B cell (primary cell): ENCODE results near the gene NPAS3. TPM values are rescaled to one million over a fixed set of nuclear protein-coding genes. Genes with fewer than 3 reads are reported as not detected.

Experiments used
- ATAC-seq: fragments of 200-7000 bp; cut with Tn5 transposase; one replicate; pipeline ENCODE4 v1.10.0; 2021; ENCODE audit warnings: low read depth, mild to moderate bottlenecking, moderate number of reproducible peaks, moderate library complexity
- CTCF ChIA-PET: fragments of 350-600 bp; sonication (Branson Sonifier 250); formaldehyde crosslinking; loops from one replicate; lab custom pipeline; 2021; ENCODE audit warnings: antibody characterized with exemption, inconsistent platforms; lab: Charles Lee
- POLR2A ChIA-PET: fragments of 350-600 bp; sonication (Branson Sonifier 250); formaldehyde crosslinking; loops from one replicate; lab custom pipeline; 2021; ENCODE audit warnings: antibody characterized with exemption; lab: Charles Lee
- DNase-seq: peaks from one replicate; pipeline ENCODE4 v3.0.0; 2013
- H2AFZ ChIP-seq: 2 replicates; pipeline ENCODE4 v1.6.1; 2012; ENCODE audit warnings: mild to moderate bottlenecking, low read depth, low read length; ENCODE audit not compliant: insufficient read depth, poor library complexity, severe bottlenecking
- H3K27ac ChIP-seq, 2 donors: 1 replicate in 1 of 2; 2 replicates in 1 of 2; pipeline ENCODE4 v1.5.1; 2012 to 2013; ENCODE audit warnings: low read length in 2 of 2, mild to moderate bottlenecking in 2 of 2, moderate library complexity in 1 of 2
- H3K27me3 ChIP-seq, 4 experiments: fragments of 200-600 bp in 1 of 4; sonication (generic) in 1 of 4; replicated peaks in 1 of 4; 1 replicate in 2 of 4; 2 replicates in 2 of 4; pipeline versions ENCODE4 v1.6.1 to v1.7.0; 2013 to 2016; ENCODE audit warnings: low read length in 3 of 4, mild to moderate bottlenecking in 2 of 4, mixed read lengths in 1 of 4, moderate library complexity in 1 of 4; ENCODE audit not compliant: insufficient read depth in 4 of 4, control insufficient read depth in 3 of 4; ENCODE audit errors: control extremely low read depth in 1 of 4
- H3K36me3 ChIP-seq, 2 experiments: replicated peaks in 1 of 2; 1 replicate in 1 of 2; 2 replicates in 1 of 2; pipeline versions ENCODE4 v1.6.1 to v1.7.1; 2013; ENCODE audit warnings: low read length in 1 of 2; ENCODE audit not compliant: insufficient read depth in 2 of 2, control insufficient read depth in 1 of 2; ENCODE audit errors: control extremely low read depth in 1 of 2, extremely low read depth in 1 of 2
- H3K4me1 ChIP-seq, 2 donors: fragments of 200-600 bp in 1 of 2; sonication (generic) in 1 of 2; 1 replicate in 1 of 2; 2 replicates in 1 of 2; pipeline versions ENCODE4 v1.5.1 to v1.6.1; 2013 to 2017; ENCODE audit warnings: low read length in 2 of 2; ENCODE audit not compliant: control insufficient read depth in 2 of 2, insufficient read depth in 2 of 2
- H3K4me2 ChIP-seq: replicated peaks from 2 replicates; pipeline ENCODE3; 2012; ENCODE audit warnings: mild to moderate bottlenecking, low read depth, low read length; ENCODE audit not compliant: poor library complexity, severe bottlenecking
- H3K4me3 ChIP-seq, 5 experiments: fragments of 200-600 bp in 1 of 5; sonication (generic) in 1 of 5; 1 replicate in 3 of 5; 2 replicates in 2 of 5; pipeline versions ENCODE4 v1.5.1 to v1.7.0; 2011 to 2016; ENCODE audit warnings: low read length in 4 of 5, mild to moderate bottlenecking in 4 of 5, low read depth in 2 of 5, control low read depth in 1 of 5, moderate library complexity in 1 of 5; ENCODE audit not compliant: insufficient read depth in 1 of 5; ENCODE audit errors: control extremely low read depth in 1 of 5, extremely low read depth in 1 of 5
- H3K79me2 ChIP-seq: fragments of 200-600 bp; sonication (generic); one replicate; pipeline ENCODE4 v1.6.0; 2016; ENCODE audit warnings: low read length; ENCODE audit not compliant: control insufficient read depth, insufficient read depth
- H3K9ac ChIP-seq: fragments of 200-600 bp; sonication (generic); 2 replicates; pipeline ENCODE4 v1.6.1; 2017; ENCODE audit warnings: mild to moderate bottlenecking, low read length, moderate library complexity
- H3K9me3 ChIP-seq, 3 donors: one replicate each; pipeline versions ENCODE4 v1.6.1 to v1.7.1; 2013; ENCODE audit warnings: low read length in 2 of 3; ENCODE audit not compliant: control insufficient read depth in 2 of 3, insufficient read depth in 1 of 3; ENCODE audit errors: control extremely low read depth in 1 of 3
- H4K20me1 ChIP-seq: 2 replicates; pipeline ENCODE4 v1.6.0; 2012; ENCODE audit warnings: mild to moderate bottlenecking, low read length; ENCODE audit not compliant: insufficient read depth, control insufficient read depth, poor library complexity, severe bottlenecking
- H3K27ac Mint-ChIP-seq: one replicate; pipeline ENCODE4 v1.8.0; 2021; ENCODE audit warnings: mixed read lengths
- H3K27me3 Mint-ChIP-seq: one replicate; pipeline ENCODE4 v1.8.0; 2021; ENCODE audit warnings: mixed read lengths
- H3K4me1 Mint-ChIP-seq: one replicate; pipeline ENCODE4 v1.8.0; 2021; ENCODE audit warnings: mixed read lengths
- H3K4me3 Mint-ChIP-seq: one replicate; pipeline ENCODE4 v1.8.0; 2021; ENCODE audit warnings: mixed read lengths
- H3K9me3 Mint-ChIP-seq: one replicate; pipeline ENCODE4 v1.8.0; 2022; ENCODE audit warnings: mixed read lengths; ENCODE audit not compliant: insufficient read depth
- EZH2 ChIP-seq: IDR thresholded peaks from 2 replicates; pipeline ENCODE4 v1.6.1; 2012; ENCODE audit warnings: borderline replicate concordance, low read depth, mild to moderate bottlenecking, moderate library complexity, low read length; ENCODE audit not compliant: insufficient read depth, poor library complexity, severe bottlenecking
- WGBS: methylation state at CpG from one replicate; pipeline ENCODE4 v1.1.5; 2013; ENCODE audit warnings: missing lambda C conversion rate; ENCODE audit not compliant: insufficient coverage; 5-methylcytosine and 5-hydroxymethylcytosine counted together
- intact Hi-C: fragments of 100-400 bp; cut with micrococcal nuclease; formaldehyde crosslinking; loops from one replicate; pipeline ENCODE4 v1.10.0; 2022
- polyA plus RNA-seq: library from polyadenylated mRNA; depleted of rRNA; stranded (reverse); fragments of >200 nt; gene quantifications from 2 replicates; pipeline ENCODE4 v1.2.3, GENCODE V29; 2012
- total RNA-seq, 2 donors: library from RNA; stranded (reverse); fragments of 120-200 nt in 1 of 2; gene quantifications; 1 replicate in 1 of 2; 2 replicates in 1 of 2; pipeline versions ENCODE4 v1.2.3 to v1.2.4, GENCODE V29; 2013 to 2022
- TF ChIP-seq, protein P1 (sequence below): fragments of 200-600 bp; IDR thresholded peaks from one replicate; pipeline ENCODE4 v1.8.0; 2022; ENCODE audit warnings: antibody characterized with exemption, mild to moderate bottlenecking

Gene NPAS3
- total and polyA plus RNA-seq, 2 donors (not counting 1 experiment from before 2014, with no cell fraction given), result not detected

- Mint-ChIP-seq H3K4me1 (no peaks in the 10 kb centered on the region), H3K27ac (no peak overlapping the region), H3K27me3 (no peaks in the 10 kb centered on the region), H3K4me3 (no peak overlapping the region), H3K9me3 (no peaks in the 10 kb centered on the region)
- ChIA-PET POLR2A (no interaction called here), CTCF (no interaction called here)
- ATAC-seq (no peak), DNase-seq (no peak)
- H3K4me2 ChIP-seq, result no peak overlapping the region
- H3K9ac ChIP-seq, result no peak overlapping the region
- no peaks in the 10 kb centered on the region for H3K79me2 ChIP-seq
- no peak overlapping the region for H2AFZ ChIP-seq
- no peaks in the 10 kb centered on the region for H3K9me3 ChIP-seq
- no peak for TF ChIP-seq EZH2
- TF ChIP-seq, protein P1, sequence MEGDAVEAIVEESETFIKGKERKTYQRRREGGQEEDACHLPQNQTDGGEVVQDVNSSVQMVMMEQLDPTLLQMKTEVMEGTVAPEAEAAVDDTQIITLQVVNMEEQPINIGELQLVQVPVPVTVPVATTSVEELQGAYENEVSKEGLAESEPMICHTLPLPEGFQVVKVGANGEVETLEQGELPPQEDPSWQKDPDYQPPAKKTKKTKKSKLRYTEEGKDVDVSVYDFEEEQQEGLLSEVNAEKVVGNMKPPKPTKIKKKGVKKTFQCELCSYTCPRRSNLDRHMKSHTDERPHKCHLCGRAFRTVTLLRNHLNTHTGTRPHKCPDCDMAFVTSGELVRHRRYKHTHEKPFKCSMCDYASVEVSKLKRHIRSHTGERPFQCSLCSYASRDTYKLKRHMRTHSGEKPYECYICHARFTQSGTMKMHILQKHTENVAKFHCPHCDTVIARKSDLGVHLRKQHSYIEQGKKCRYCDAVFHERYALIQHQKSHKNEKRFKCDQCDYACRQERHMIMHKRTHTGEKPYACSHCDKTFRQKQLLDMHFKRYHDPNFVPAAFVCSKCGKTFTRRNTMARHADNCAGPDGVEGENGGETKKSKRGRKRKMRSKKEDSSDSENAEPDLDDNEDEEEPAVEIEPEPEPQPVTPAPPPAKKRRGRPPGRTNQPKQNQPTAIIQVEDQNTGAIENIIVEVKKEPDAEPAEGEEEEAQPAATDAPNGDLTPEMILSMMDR, result no peak
- no peak overlapping the region for H3K4me3 ChIP-seq
- no peak overlapping the region for H3K27ac ChIP-seq
- H4K20me1 ChIP-seq, result no peaks in the 10 kb centered on the region
- no peaks in the 10 kb centered on the region for H3K27me3 ChIP-seq
- no peaks in the 10 kb centered on the region for H3K4me1 ChIP-seq
- no peaks in the 10 kb centered on the region for H3K36me3 ChIP-seq
- 83% methylated on average over 4 of the region's 7 CpGs for WGBS
- intact Hi-C loops, result loop anchor here (5.0 kb wide), 1 partner anchor 853 kb away; no protein-coding TSS in a partner anchor
Observed at GRCh38 chr14:33430414-33431035, 491.8 kb downstream of the NPAS3 start.

DNA sequence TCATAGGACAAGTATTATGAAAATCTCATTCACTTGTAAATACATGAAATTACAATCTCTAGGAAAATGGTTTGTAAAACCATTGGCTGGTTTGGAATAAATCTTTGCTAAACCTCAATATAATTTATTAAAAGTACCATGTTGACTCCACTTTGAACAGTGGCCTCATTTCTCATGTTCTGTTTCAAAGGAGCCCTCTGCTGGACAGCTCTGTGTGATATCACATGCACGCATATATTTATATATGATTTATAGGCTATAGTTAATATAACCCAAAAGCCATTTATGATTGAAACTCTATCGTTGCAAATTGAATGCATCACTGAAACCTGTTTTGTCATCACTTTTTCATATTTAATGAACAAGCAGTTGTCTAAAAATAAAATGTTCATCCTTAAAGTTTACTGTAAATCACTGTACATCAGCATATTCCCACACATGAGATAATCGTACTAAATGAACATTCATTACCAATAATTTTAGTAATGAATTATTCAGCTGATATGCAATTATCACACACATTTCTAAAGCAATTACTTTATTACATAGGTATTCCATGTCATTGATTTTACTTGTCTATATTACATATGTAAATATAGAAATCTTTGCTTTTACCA is 493.8 kb downstream of the NPAS3 start:
- TF ChIP-seq, protein P1, result no peak
- TF ChIP-seq EZH2, result no peak
- Histone ChIP-seq H3K27me3 (no peaks in the 10 kb centered on the region), H3K79me2 (no peaks in the 10 kb centered on the region), H3K36me3 (no peaks in the 10 kb centered on the region), H4K20me1 (no peaks in the 10 kb centered on the region), H3K9ac (no peak overlapping the region), H2AFZ (no peak overlapping the region), H3K4me1 (no peaks in the 10 kb centered on the region), H3K4me2 (no peak overlapping the region), H3K9me3 (no peaks in the 10 kb centered on the region), H3K4me3 (no peak overlapping the region), H3K27ac (no peak overlapping the region)
- ATAC-seq, result no peak
- Mint-ChIP-seq H3K4me3 (no peak overlapping the region), H3K9me3 (no peaks in the 10 kb centered on the region), H3K27me3 (no peaks in the 10 kb centered on the region), H3K27ac (no peak overlapping the region), H3K4me1 (no peaks in the 10 kb centered on the region)
- intact Hi-C loops, result loop anchor here (5.0 kb wide), 1 partner anchor 855 kb away; no protein-coding TSS in a partner anchor
- POLR2A ChIA-PET, result no interaction called here
- no CpG with 5 or more reads among the region's 3 CpGs for WGBS
- CTCF ChIA-PET, result no interaction called here
- no peak for DNase-seq
